MM.1S (cell line): Measurements from ENCODE around the gene SLC13A3.

Experiments
- EZH2 ChIP-seq: fragments of 300-600 bp; sonication (generic); optimal IDR thresholded peaks from 2 replicates; pipeline ENCODE3; 2017; ENCODE audit warnings: low read depth, mild to moderate bottlenecking, antibody characterized with exemption, low read length, mixed read lengths
- EZH2phosphoT487 ChIP-seq: fragments of 300-600 bp; sonication (generic); IDR thresholded peaks from 2 replicates; pipeline ENCODE4 v1.6.1; 2018; ENCODE audit warnings: antibody characterized with exemption, low read length
- TF ChIP-seq, protein P1 (sequence below): fragments of 300-600 bp; sonication (generic); IDR thresholded peaks from 2 replicates; pipeline ENCODE4 v1.5.1; 2016; ENCODE audit warnings: antibody characterized with exemption, low read length, mixed read lengths

- TF ChIP-seq, protein P1, sequence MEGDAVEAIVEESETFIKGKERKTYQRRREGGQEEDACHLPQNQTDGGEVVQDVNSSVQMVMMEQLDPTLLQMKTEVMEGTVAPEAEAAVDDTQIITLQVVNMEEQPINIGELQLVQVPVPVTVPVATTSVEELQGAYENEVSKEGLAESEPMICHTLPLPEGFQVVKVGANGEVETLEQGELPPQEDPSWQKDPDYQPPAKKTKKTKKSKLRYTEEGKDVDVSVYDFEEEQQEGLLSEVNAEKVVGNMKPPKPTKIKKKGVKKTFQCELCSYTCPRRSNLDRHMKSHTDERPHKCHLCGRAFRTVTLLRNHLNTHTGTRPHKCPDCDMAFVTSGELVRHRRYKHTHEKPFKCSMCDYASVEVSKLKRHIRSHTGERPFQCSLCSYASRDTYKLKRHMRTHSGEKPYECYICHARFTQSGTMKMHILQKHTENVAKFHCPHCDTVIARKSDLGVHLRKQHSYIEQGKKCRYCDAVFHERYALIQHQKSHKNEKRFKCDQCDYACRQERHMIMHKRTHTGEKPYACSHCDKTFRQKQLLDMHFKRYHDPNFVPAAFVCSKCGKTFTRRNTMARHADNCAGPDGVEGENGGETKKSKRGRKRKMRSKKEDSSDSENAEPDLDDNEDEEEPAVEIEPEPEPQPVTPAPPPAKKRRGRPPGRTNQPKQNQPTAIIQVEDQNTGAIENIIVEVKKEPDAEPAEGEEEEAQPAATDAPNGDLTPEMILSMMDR: no peak
- TF ChIP-seq EZH2phosphoT487: no peak
- TF ChIP-seq EZH2: no peak
Observed at GRCh38 chr20:46637427-46638133, 13.7 kb downstream of the SLC13A3 start.
